IMR-90 (cell line): Measurements from ENCODE around the gene TMEM229A. TPM values are rescaled to one million over a fixed set of nuclear protein-coding genes. Genes with fewer than 3 reads are reported as not detected.

Source experiments
- ATAC-seq: fragments of 200-7000 bp; cut with Tn5 transposase; 2 replicates; pipeline ENCODE4 v1.9.1; 2020; ENCODE audit warnings: low read depth, mild to moderate bottlenecking, moderate library complexity
- BruUV-seq: library from RNA; stranded (reverse); fragments of 400-500 nt; replicated peaks from 2 replicates; lab custom pipeline; 2021; lab: Mats Ljungman, UMichigan
- CTCF ChIA-PET: fragments of 300-600 bp; formaldehyde crosslinking; extraction: SDS; loops from one replicate; lab custom pipeline; 2021; ENCODE audit warnings: antibody characterized with exemption; lab: Yijun Ruan, JAX
- POLR2A ChIA-PET: fragments of 300-600 bp; sonication (Branson Sonifier 250); formaldehyde crosslinking; loops from one replicate; lab custom pipeline; 2022; ENCODE audit warnings: antibody characterized with exemption; ENCODE audit not compliant: unreplicated experiment; lab: Charles Lee
- DNase-seq: peaks from one replicate; pipeline ENCODE4 v3.0.0; 2013
- H2AFZ ChIP-seq: replicated peaks from 2 replicates; pipeline ENCODE3; 2013; ENCODE audit warnings: low read length, mild to moderate bottlenecking; ENCODE audit not compliant: poor library complexity
- H2AK5ac ChIP-seq: 2 replicates; pipeline ENCODE4 v1.6.1; 2013; ENCODE audit warnings: low read depth, low read length, inconsistent platforms
- H2AK9ac ChIP-seq: replicated peaks from 2 replicates; pipeline ENCODE3; 2013; ENCODE audit warnings: mild to moderate bottlenecking, low read depth, low read length, moderate library complexity; ENCODE audit not compliant: poor library complexity
- H2BK120ac ChIP-seq: 2 replicates; pipeline ENCODE4 v1.6.1; 2013; ENCODE audit warnings: low read depth, low read length, inconsistent platforms
- H2BK15ac ChIP-seq: 3 replicates; pipeline ENCODE4 v1.6.1; 2013; ENCODE audit warnings: low read depth, low read length, inconsistent platforms
- H2BK20ac ChIP-seq: 2 replicates; pipeline ENCODE4 v1.6.1; 2013; ENCODE audit warnings: low read depth, mild to moderate bottlenecking, inconsistent platforms, low read length, moderate library complexity
- H2BK5ac ChIP-seq: 2 replicates; pipeline ENCODE4 v1.6.1; 2013; ENCODE audit warnings: mild to moderate bottlenecking, low read depth, low read length, inconsistent platforms; ENCODE audit not compliant: poor library complexity, severe bottlenecking
- H3K14ac ChIP-seq: replicated peaks from 2 replicates; pipeline ENCODE4 v1.6.1; 2013; ENCODE audit warnings: low read depth, low read length, inconsistent platforms
- H3K18ac ChIP-seq: 2 replicates; pipeline ENCODE4 v1.6.1; 2013; ENCODE audit warnings: low read depth, low read length, control low read depth
- H3K23ac ChIP-seq: 2 replicates; pipeline ENCODE4 v1.6.1; 2013; ENCODE audit warnings: low read depth, low read length, inconsistent platforms
- H3K27ac ChIP-seq: 2 replicates; pipeline ENCODE4 v1.5.1; 2013; ENCODE audit warnings: mild to moderate bottlenecking, control low read depth, low read length; ENCODE audit not compliant: insufficient read depth
- H3K27me3 ChIP-seq: 2 replicates; pipeline ENCODE4 v1.6.1; 2013; ENCODE audit warnings: low read length; ENCODE audit not compliant: control insufficient read depth, insufficient read depth
- H3K36me3 ChIP-seq: 2 replicates; pipeline ENCODE4 v1.6.1; 2013; ENCODE audit warnings: low read length, mixed read lengths; ENCODE audit not compliant: control insufficient read depth, insufficient read depth
- H3K4ac ChIP-seq: 2 replicates; pipeline ENCODE4 v1.6.1; 2013; ENCODE audit warnings: low read depth, low read length, inconsistent platforms
- H3K4me1 ChIP-seq: 2 replicates; pipeline ENCODE4 v1.6.1; 2013; ENCODE audit warnings: low read length, mixed read lengths; ENCODE audit not compliant: control insufficient read depth, insufficient read depth
- H3K4me2 ChIP-seq: 2 replicates; pipeline ENCODE4 v1.6.1; 2013; ENCODE audit warnings: low read depth, mild to moderate bottlenecking, control low read depth, low read length, moderate library complexity
- H3K4me3 ChIP-seq: 2 replicates; pipeline ENCODE4 v1.5.1; 2013; ENCODE audit warnings: low read depth, mild to moderate bottlenecking, control low read depth, low read length, moderate library complexity; ENCODE audit not compliant: insufficient read depth
- H3K56ac ChIP-seq: 2 replicates; pipeline ENCODE4 v1.6.1; 2013; ENCODE audit warnings: low read length, inconsistent platforms; ENCODE audit not compliant: insufficient read depth; ENCODE audit errors: extremely low read depth
- H3K79me1 ChIP-seq, 2 experiments: 2 replicates each; pipeline ENCODE4 v1.6.1; 2013; ENCODE audit warnings: low read length in 2 of 2, inconsistent platforms in 1 of 2, low read depth in 1 of 2
- H3K9ac ChIP-seq: 2 replicates; pipeline ENCODE4 v1.6.1; 2013; ENCODE audit warnings: low read depth, low read length, control low read depth
- H3K9me1 ChIP-seq: 2 replicates; pipeline ENCODE4 v1.6.1; 2013; ENCODE audit warnings: low read length, inconsistent platforms; ENCODE audit not compliant: insufficient read depth
- H3K9me3 ChIP-seq: 2 replicates; pipeline ENCODE4 v1.6.1; 2013; ENCODE audit warnings: low read length; ENCODE audit not compliant: control insufficient read depth, insufficient read depth
- H4K20me1 ChIP-seq: 2 replicates; pipeline ENCODE4 v1.6.1; 2013; ENCODE audit warnings: low read length, inconsistent platforms; ENCODE audit not compliant: insufficient read depth
- H4K5ac ChIP-seq: 2 replicates; pipeline ENCODE4 v1.6.1; 2013; ENCODE audit warnings: mild to moderate bottlenecking, low read depth, low read length, control low read depth
- H4K8ac ChIP-seq, 2 experiments: 2 replicates each; pipeline ENCODE4 v1.6.1; 2013; ENCODE audit warnings: low read depth in 2 of 2, low read length in 2 of 2, control low read depth in 1 of 2, inconsistent platforms in 1 of 2
- H4K91ac ChIP-seq: 2 replicates; pipeline ENCODE4 v1.6.1; 2013; ENCODE audit warnings: low read depth, low read length, inconsistent platforms; ENCODE audit not compliant: insufficient read depth
- CTCF ChIP-seq: conservative IDR thresholded peaks from 2 replicates; pipeline ENCODE4 v1.5.1; 2012; ENCODE audit warnings: mild to moderate bottlenecking, low read depth, low read length, improper control_type of control experiment
- ELK1 ChIP-seq: fragments of 150-350 bp; IDR thresholded peaks from 2 replicates; pipeline ENCODE4 v1.6.1; 2016; ENCODE audit warnings: low read depth, mild to moderate bottlenecking, low read length, moderate library complexity, borderline replicate concordance
- MAZ ChIP-seq: IDR thresholded peaks from 2 replicates; pipeline ENCODE4 v1.6.1; 2012; ENCODE audit warnings: low read depth, mild to moderate bottlenecking, low read length, improper control_type of control experiment, moderate library complexity, borderline replicate concordance
- MXI1 ChIP-seq: IDR thresholded peaks from 2 replicates; pipeline ENCODE4 v1.6.1; 2012; ENCODE audit warnings: low read depth, mild to moderate bottlenecking, low read length, moderate library complexity, borderline replicate concordance
- NFE2L2 ChIP-seq: fragments of 150-350 bp; IDR thresholded peaks from 2 replicates; pipeline ENCODE4 v1.6.1; 2016; ENCODE audit warnings: low read depth, mild to moderate bottlenecking, low read length
- SMC3 ChIP-seq: fragments of 150-350 bp; IDR thresholded peaks from 2 replicates; pipeline ENCODE4 v1.6.1; 2016; ENCODE audit warnings: low read depth, mild to moderate bottlenecking, antibody characterized with exemption, low read length, moderate library complexity
- USF2 ChIP-seq: fragments of 150-350 bp; IDR thresholded peaks from 2 replicates; pipeline ENCODE4 v1.6.1; 2017; ENCODE audit warnings: mild to moderate bottlenecking, antibody characterized with exemption, low read length, low read depth
- WGBS, 2 experiments: methylation state at CpG; one replicate each; pipeline versions ENCODE4 v1.1.5 to v1.1.7; 2013; ENCODE audit warnings: missing lambda C conversion rate in 2 of 2; ENCODE audit not compliant: insufficient read length in 1 of 2; ENCODE audit errors: extremely low coverage in 2 of 2; 5-methylcytosine and 5-hydroxymethylcytosine counted together
- dilution Hi-C: fragments of 300-500 bp; cut with HindIII; formaldehyde crosslinking; loops from one replicate; pipeline ENCODE4 v1.14.3; 2018; ENCODE audit warnings: low sequenced_read_pairs; ENCODE audit not compliant: unreplicated experiment
- in situ Hi-C: fragments of 300-500 bp; cut with MboI; formaldehyde crosslinking; loops from 3 replicates; pipeline ENCODE4 v1.14.3; 2019; ENCODE audit warnings: low sequenced_read_pairs, inconsistent platforms, mixed read lengths
- intact Hi-C: fragments of 100-400 bp; cut with micrococcal nuclease; formaldehyde crosslinking; loops from 2 replicates; pipeline ENCODE4 v1.10.0; 2022
- polyA plus RNA-seq, 3 experiments: library from polyadenylated mRNA; depleted of rRNA; stranded (reverse); fragments of >200 nt; gene quantifications; 2 replicates each; pipeline ENCODE4 v1.2.3, GENCODE V29; 2012; ENCODE audit warnings: low replicate concordance in 1 of 3
- total RNA-seq: library from RNA; depleted of rRNA; stranded (reverse); fragments of >200 nt; gene quantifications from 2 replicates; pipeline ENCODE4 v1.2.3, GENCODE V29; 2012

TMEM229A gene
- total and polyA plus RNA-seq, 2 of the 4 experiments (the other 2 are of a cell fraction) = not detected

- TF ChIP-seq MAZ = no peak
Observed at GRCh38 chr7:124033807-124034753, 1.2 kb upstream of the TMEM229A start (continued).

GRCh38 chr7:124033095-124033806 is 384 bp upstream of the TMEM229A start:
- Histone ChIP-seq H4K5ac (no peak overlapping the region), H2BK15ac (no peak overlapping the region), H2BK20ac (no peak overlapping the region), H3K4ac (no peak overlapping the region), H2BK5ac (no peak overlapping the region), H3K4me3 (peak overlapping the region; percentile 8; the same call in 1 of the 2 replicates), H2AK9ac (no peak overlapping the region), H3K9ac (no peak overlapping the region), H4K8ac (no peak overlapping the region), H2BK120ac (no peak overlapping the region), H3K23ac (no peak overlapping the region), H4K20me1 (no peaks in the 10 kb centered on the region), H3K9me3 (no peaks in the 10 kb centered on the region; the same call in 1 of the 2 replicates), H3K4me2 (no peak overlapping the region; the same call in 1 of the 2 replicates), H2AK5ac (no peak overlapping the region), H3K18ac (no peak overlapping the region), H3K56ac (no peak overlapping the region), H3K27me3 (peaks cover 32% of the 10 kb centered on the region), H3K9me1 (no peaks in the 10 kb centered on the region), H3K27ac (no peak overlapping the region), H3K36me3 (no peaks in the 10 kb centered on the region), H3K79me1 (no peaks in the 10 kb centered on the region), H3K14ac (no peak overlapping the region), H3K4me1 (no peaks in the 10 kb centered on the region; the same call in 1 of the 2 replicates), H4K91ac (no peak overlapping the region), H2AFZ (peak overlapping the region; percentile 72)
- ATAC-seq = peak; percentile 68
- intact Hi-C loops = no loop called here
- no peak for TF ChIP-seq ELK1
- TF ChIP-seq MXI1 = no peak
- TF ChIP-seq MAZ = no peak
- TF ChIP-seq NFE2L2 = no peak
- TF ChIP-seq SMC3 = no peak
- TF ChIP-seq CTCF = no peak
- no peak for TF ChIP-seq USF2
- in situ Hi-C loops = no loop called here
- CTCF ChIA-PET = interaction anchor here (0.7 to 0.8 kb wide), 2 partner anchors 10 to 83 kb away, joined by 3 read pairs; no protein-coding TSS in a partner anchor
- POLR2A ChIA-PET = no interaction called here
- BruUV-seq = no TSS peak
- dilution Hi-C loops = no loop called here
- 0% methylated on average over 7 of the region's 70 CpGs; no CpG with 5 or more reads in 1 of the 2 experiments for WGBS, 2 experiments
- no peak for DNase-seq
